ENCODE results near the gene NPAS3.

DNA sequence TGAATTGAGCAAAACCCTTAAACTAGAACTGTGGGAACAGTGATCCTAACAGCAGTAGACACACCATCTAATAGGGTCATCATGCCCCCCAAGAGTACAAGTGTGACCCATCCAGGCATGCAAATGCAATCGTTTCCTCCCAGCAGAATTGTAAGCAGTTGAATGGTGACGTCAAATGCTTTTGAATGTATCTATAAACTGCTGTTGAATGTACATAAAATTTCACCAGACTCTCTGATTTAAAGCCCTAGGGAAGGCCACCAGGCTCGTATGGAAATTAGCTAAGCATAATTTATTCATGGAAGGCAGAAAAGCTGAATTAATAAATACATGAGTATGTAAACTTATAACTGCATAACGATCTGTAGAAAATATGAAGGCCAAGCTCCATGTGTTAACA, 529.3 kb downstream of the NPAS3 start:
- no peak for TF ChIP-seq CTCF (IDR thresholded peaks at IDR 0.05; ENCODE audit: borderline replicate concordance, extremely low read depth, low read length, poor library complexity, severe bottlenecking)
- TF ChIP-seq EZH2 (IDR thresholded peaks at IDR 0.05; ENCODE audit: borderline replicate concordance, low read depth, low read length, severe bottlenecking) = no peak

Data from DND-41 (cell line).